HepG2 (cell line): ENCODE results near the gene DZIP1L. TPM values are rescaled to one million over a fixed set of nuclear protein-coding genes. Genes with fewer than 3 reads are reported as not detected.

ENCODE experiments used
- ATAC-seq: fragments of 200-7000 bp; cut with Tn5 transposase; 3 replicates; pipeline ENCODE4 v1.9.1; 2020; ENCODE audit warnings: mild to moderate bottlenecking, moderate library complexity
- BruUV-seq: library from RNA; stranded (reverse); fragments of 400-500 nt; replicated peaks from 2 replicates; lab custom pipeline; 2021; lab: Mats Ljungman, UMichigan
- CTCF ChIA-PET: fragments of 300-600 bp; formaldehyde crosslinking; extraction: SDS; loops from one replicate; lab custom pipeline; 2021; ENCODE audit warnings: low total read pairs, inconsistent platforms, low intra/inter-chr PET ratio; lab: Yijun Ruan, JAX
- POLR2A ChIA-PET: fragments of 350-600 bp; sonication (Branson Sonifier 250); formaldehyde crosslinking; loops from one replicate; lab custom pipeline; 2020; ENCODE audit warnings: antibody characterized with exemption, inconsistent platforms; lab: Yijun Ruan, JAX
- DNase-seq: peaks from one replicate; pipeline ENCODE4 v3.0.0-alpha.2; 2015; ENCODE audit warnings: low spot score
- FAIRE-seq: peaks from 3 replicates; lab custom pipeline; 2011; peaks lifted over from hg19 to GRCh38; lab: Jason Lieb, UNC
- H2AFZ ChIP-seq: one replicate; pipeline ENCODE4 v1.6.1; 2011; ENCODE audit warnings: low read length, inconsistent platforms
- H3K27ac ChIP-seq: fragments of 300-600 bp; 3 replicates; pipeline ENCODE4 v1.8.0; 2011; ENCODE audit warnings: mixed run types, mild to moderate bottlenecking, mixed read lengths, low read length, inconsistent platforms; ENCODE audit not compliant: insufficient read depth; ENCODE audit errors: extremely low read length
- H3K27me3 ChIP-seq, 2 experiments: fragments of 200-600 bp in 1 of 2; 2 replicates in 1 of 2; 3 replicates in 1 of 2; pipeline versions ENCODE4 v1.6.0 to v1.8.0; 2011; ENCODE audit warnings: low read length in 2 of 2, mild to moderate bottlenecking in 2 of 2, moderate library complexity in 2 of 2, inconsistent platforms in 1 of 2; ENCODE audit not compliant: insufficient read depth in 2 of 2, control insufficient read depth in 1 of 2
- H3K36me3 ChIP-seq, 2 experiments: fragments of 200-600 bp in 1 of 2; replicated peaks in 1 of 2; 2 replicates in 1 of 2; 3 replicates in 1 of 2; pipeline versions ENCODE4 v1.5.1 to v1.8.0; 2011; ENCODE audit warnings: low read length in 2 of 2, inconsistent platforms in 1 of 2; ENCODE audit not compliant: insufficient read depth in 2 of 2, control insufficient read depth in 1 of 2
- H3K4me1 ChIP-seq: 2 replicates; pipeline ENCODE4 v1.5.1; 2012; ENCODE audit warnings: low read length, inconsistent platforms; ENCODE audit not compliant: insufficient read depth
- H3K4me2 ChIP-seq: 2 replicates; pipeline ENCODE4 v1.6.0; 2011; ENCODE audit warnings: low read depth, low read length, inconsistent platforms
- H3K4me3 ChIP-seq, 3 experiments: fragments of 200-600 bp in 1 of 3; sonication (generic), shearing (Covaris generic) in 1 of 3; replicated peaks in 1 of 3; 2 replicates each; pipeline ENCODE4 v1.5.1; 2011 to 2016; ENCODE audit warnings: low read length in 3 of 3, inconsistent platforms in 2 of 3, low read depth in 2 of 3, mild to moderate bottlenecking in 2 of 3, control low read depth in 1 of 3, mixed read lengths in 1 of 3; ENCODE audit not compliant: insufficient read depth in 1 of 3
- H3K79me2 ChIP-seq: one replicate; pipeline ENCODE4 v1.6.1; 2011; ENCODE audit warnings: low read length, inconsistent platforms; ENCODE audit not compliant: insufficient read depth
- H3K9ac ChIP-seq: 2 replicates; pipeline ENCODE4 v1.6.0; 2011; ENCODE audit warnings: mild to moderate bottlenecking, low read depth, low read length, inconsistent platforms; ENCODE audit not compliant: insufficient read depth
- H3K9me3 ChIP-seq: 2 replicates; pipeline ENCODE4 v1.5.1; 2012; ENCODE audit warnings: mild to moderate bottlenecking, low read length
- H4K20me1 ChIP-seq: 2 replicates; pipeline ENCODE4 v1.6.0; 2011; ENCODE audit warnings: inconsistent platforms, mild to moderate bottlenecking, low read length, moderate library complexity; ENCODE audit not compliant: insufficient read depth
- FOXK2 ChIP-seq: fragments of 450-650 bp; IDR thresholded peaks from 2 replicates; pipeline ENCODE4 v1.6.1; 2016
- GLI4 ChIP-seq: sonication (generic); formaldehyde crosslinking; IDR thresholded peaks from 2 replicates; pipeline ENCODE4 v1.5.1; 2020; ENCODE audit warnings: missing genetic modification reagents, mild to moderate bottlenecking, moderate library complexity, borderline replicate concordance
- KAT8 ChIP-seq: IDR thresholded peaks from 2 replicates; pipeline ENCODE4 v1.6.1; 2016; ENCODE audit warnings: missing genetic modification reagents, missing compliant biosample characterization
- TBP ChIP-seq: sonication (generic); formaldehyde crosslinking; IDR thresholded peaks from 2 replicates; pipeline ENCODE4 v1.5.0; 2020; ENCODE audit warnings: missing genetic modification reagents
- TRIM24 ChIP-seq: sonication (generic); formaldehyde crosslinking; IDR thresholded peaks from 2 replicates; pipeline ENCODE4 v1.8.0; 2022; ENCODE audit warnings: mild to moderate bottlenecking, missing genetic modification reagents
- TSC22D2 ChIP-seq: sonication (generic); formaldehyde crosslinking; IDR thresholded peaks from 2 replicates; pipeline ENCODE4 v1.5.1; 2020; ENCODE audit warnings: missing genetic modification reagents, mild to moderate bottlenecking, borderline replicate concordance
- ZBTB44 ChIP-seq: sonication (generic); formaldehyde crosslinking; IDR thresholded peaks from 2 replicates; pipeline ENCODE4 v1.4.0; 2020; ENCODE audit warnings: missing genetic modification reagents
- ZNF136 ChIP-seq: sonication (generic); formaldehyde crosslinking; IDR thresholded peaks from 2 replicates; pipeline ENCODE4 v1.8.1; 2022; ENCODE audit warnings: low read depth, mild to moderate bottlenecking, moderate library complexity, missing genetic modification reagents
- ZNF430 ChIP-seq: sonication (generic); formaldehyde crosslinking; IDR thresholded peaks from 2 replicates; pipeline ENCODE4 v1.9.0; 2021; ENCODE audit warnings: mild to moderate bottlenecking, missing genetic modification reagents
- ZNF782 ChIP-seq: sonication (generic); formaldehyde crosslinking; IDR thresholded peaks from 2 replicates; pipeline ENCODE4 v1.4.0; 2020; ENCODE audit warnings: missing genetic modification reagents, mild to moderate bottlenecking, borderline replicate concordance
- ZSCAN29 ChIP-seq: sonication (generic); formaldehyde crosslinking; conservative IDR thresholded peaks from 2 replicates; pipeline ENCODE4 v1.4.0; 2020; ENCODE audit warnings: mild to moderate bottlenecking, missing genetic modification reagents
- WGBS: methylation state at CpG from one replicate; pipeline ENCODE4 v1.1.6; 2017; ENCODE audit warnings: low lambda C conversion rate; 5-methylcytosine and 5-hydroxymethylcytosine counted together
- in situ Hi-C: cut with HindIII; loops from 2 replicates; pipeline ENCODE4 v1.10.0; 2017; ENCODE audit warnings: low pct_unique_long_range_greater_than_20kb; ENCODE audit not compliant: extremely low pct_ligation_motif_present
- intact Hi-C: fragments of 100-400 bp; cut with micrococcal nuclease; formaldehyde crosslinking; loops from one replicate; pipeline ENCODE4 v1.10.0; 2022; ENCODE audit not compliant: unreplicated experiment
- polyA plus RNA-seq, 8 experiments: library from polyadenylated mRNA; depleted of rRNA in 3 of 8; stranded (reverse) in 7 of 8; unstranded in 1 of 8; fragments of >200 nt; fragmentation: Illumina TruSeq in 4 of 8; extraction: Trizol in 4 of 8; gene quantifications; 2 replicates each; pipeline versions ENCODE4 v1.2.1 to v1.2.3, GENCODE V29; 2011 to 2016; ENCODE audit warnings: low read depth in 4 of 8, missing spikeins in 1 of 8, mixed read lengths in 1 of 8; ENCODE audit not compliant: insufficient read depth in 1 of 8
- total RNA-seq, 5 experiments: library from RNA; depleted of rRNA; stranded (reverse); fragments of >200 nt; fragmentation: Illumina TruSeq; extraction: Trizol; gene quantifications; 2 replicates each; pipeline ENCODE4 v1.2.3, GENCODE V29; 2016; ENCODE audit warnings: low read depth in 1 of 5
- TF ChIP-seq, protein P1 (sequence below): sonication (generic); formaldehyde crosslinking; IDR thresholded peaks from 2 replicates; pipeline ENCODE4 v1.4.0; 2020; ENCODE audit warnings: missing genetic modification reagents, mild to moderate bottlenecking, borderline replicate concordance
- TF ChIP-seq, protein P2 (sequence below): IDR thresholded peaks from 2 replicates; pipeline ENCODE4 v1.6.1; 2012; ENCODE audit warnings: inconsistent platforms

DZIP1L gene
- total and polyA plus RNA-seq, 2 of the 13 experiments (the other 11 are each of a cell fraction or from before 2014, with no cell fraction given) = 0.90 to 1.2 TPM

GRCh38 chr3:138135833-138136194 is 20.4 kb upstream of the DZIP1L start:
- H3K4me3 ChIP-seq = no peak overlapping the region
- in situ Hi-C loops (no loop called here), intact Hi-C loops (loop anchor here (5.0 kb wide), 1 partner anchor 889 kb away; no protein-coding TSS in a partner anchor)
- H3K27me3 ChIP-seq = no peaks in the 10 kb centered on the region; a peak in 1 of 5 replicates
- ChIA-PET CTCF (no interaction called here), POLR2A (no interaction called here)
- TF ChIP-seq ZNF782 (CRISPR knock-in tag) (no peak), GLI4 (no peak), KAT8 (CRISPR knock-in tag) (no peak), TBP (CRISPR knock-in tag) (no peak), TSC22D2 (CRISPR knock-in tag) (no peak), FOXK2 (no peak), TRIM24 (no peak), ZSCAN29 (CRISPR knock-in tag) (no peak), ZBTB44 (CRISPR knock-in tag) (no peak), ZNF136 (CRISPR knock-in tag) (no peak), ZNF430 (CRISPR knock-in tag) (no peak)
- TF ChIP-seq, protein P1, sequence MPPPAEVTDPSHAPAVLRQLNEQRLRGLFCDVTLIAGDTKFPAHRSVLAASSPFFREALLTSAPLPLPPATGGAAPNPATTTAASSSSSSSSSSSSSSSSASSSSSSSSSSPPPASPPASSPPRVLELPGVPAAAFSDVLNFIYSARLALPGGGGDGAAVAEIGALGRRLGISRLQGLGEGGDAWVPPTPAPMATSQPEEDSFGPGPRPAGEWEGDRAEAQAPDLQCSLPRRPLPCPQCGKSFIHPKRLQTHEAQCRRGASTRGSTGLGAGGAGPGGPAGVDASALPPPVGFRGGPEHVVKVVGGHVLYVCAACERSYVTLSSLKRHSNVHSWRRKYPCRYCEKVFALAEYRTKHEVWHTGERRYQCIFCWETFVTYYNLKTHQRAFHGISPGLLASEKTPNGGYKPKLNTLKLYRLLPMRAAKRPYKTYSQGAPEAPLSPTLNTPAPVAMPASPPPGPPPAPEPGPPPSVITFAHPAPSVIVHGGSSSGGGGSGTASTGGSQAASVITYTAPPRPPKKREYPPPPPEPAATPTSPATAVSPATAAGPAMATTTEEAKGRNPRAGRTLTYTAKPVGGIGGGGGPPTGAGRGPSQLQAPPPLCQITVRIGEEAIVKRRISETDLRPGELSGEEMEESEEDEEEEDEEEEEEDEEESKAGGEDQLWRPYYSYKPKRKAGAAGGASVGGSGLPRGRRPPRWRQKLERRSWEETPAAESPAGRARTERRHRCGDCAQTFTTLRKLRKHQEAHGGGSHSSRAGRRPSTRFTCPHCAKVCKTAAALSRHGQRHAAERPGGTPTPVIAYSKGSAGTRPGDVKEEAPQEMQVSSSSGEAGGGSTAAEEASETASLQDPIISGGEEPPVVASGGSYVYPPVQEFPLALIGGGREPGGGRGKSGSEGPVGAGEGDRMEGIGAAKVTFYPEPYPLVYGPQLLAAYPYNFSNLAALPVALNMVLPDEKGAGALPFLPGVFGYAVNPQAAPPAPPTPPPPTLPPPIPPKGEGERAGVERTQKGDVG (CRISPR knock-in tag) = no peak
- TF ChIP-seq, protein P2, sequence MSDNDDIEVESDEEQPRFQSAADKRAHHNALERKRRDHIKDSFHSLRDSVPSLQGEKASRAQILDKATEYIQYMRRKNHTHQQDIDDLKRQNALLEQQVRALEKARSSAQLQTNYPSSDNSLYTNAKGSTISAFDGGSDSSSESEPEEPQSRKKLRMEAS = no peak
- H3K9me3 ChIP-seq = no peaks in the 10 kb centered on the region
- no peak overlapping the region for H2AFZ ChIP-seq
- no peaks in the 10 kb centered on the region for H3K36me3 ChIP-seq
- no peak for FAIRE-seq
- H3K79me2 ChIP-seq = no peaks in the 10 kb centered on the region
- H3K9ac ChIP-seq = no peak overlapping the region
- H3K4me2 ChIP-seq = no peak overlapping the region
- no TSS peak for BruUV-seq
- DNase-seq = no peak
- 1% methylated on average over 2 of the region's 2 CpGs for WGBS
- no peaks in the 10 kb centered on the region for H4K20me1 ChIP-seq
- H3K4me1 ChIP-seq = 0 out of 2 replicates have a peak, but pooled peaks cover 9% of the 10 kb centered on the region
- no peak for ATAC-seq
- no peak overlapping the region for H3K27ac ChIP-seq
